Endodermal cell (in vitro differentiated cells): ENCODE measurements around the gene CEP135. TPM values are rescaled to one million over a fixed set of nuclear protein-coding genes. Genes with fewer than 3 reads are reported as not detected.
"Not testable (repeated sequence)": the region's sequence is repeated elsewhere in the genome, so short reads cannot be mapped to it uniquely, and the experiment has no call there.

Source experiments
- DNase-seq: peaks from one replicate; pipeline ENCODE4 v3.0.0-alpha.2; 2017
- H3K27ac ChIP-seq: 2 replicates; pipeline ENCODE4 v1.5.1; 2013; ENCODE audit warnings: mild to moderate bottlenecking, low read depth, low read length, moderate library complexity
- H3K27me3 ChIP-seq: 2 replicates; pipeline ENCODE4 v1.6.1; 2013; ENCODE audit warnings: mild to moderate bottlenecking, low read length, moderate library complexity; ENCODE audit not compliant: insufficient read depth, control insufficient read depth, poor library complexity, severe bottlenecking
- H3K36me3 ChIP-seq: 2 replicates; pipeline ENCODE4 v1.7.0; 2013; ENCODE audit warnings: mild to moderate bottlenecking, low read length, moderate library complexity; ENCODE audit not compliant: control insufficient read depth, insufficient read depth
- H3K4me1 ChIP-seq: one replicate; pipeline ENCODE4 v1.7.0; 2013; ENCODE audit warnings: low read length; ENCODE audit not compliant: control insufficient read depth, insufficient read depth
- H3K4me3 ChIP-seq: 2 replicates; pipeline ENCODE4 v1.5.1; 2013; ENCODE audit warnings: mild to moderate bottlenecking, low read length, moderate library complexity
- H3K9ac ChIP-seq: 2 replicates; pipeline ENCODE4 v1.6.1; 2013; ENCODE audit warnings: mild to moderate bottlenecking, low read length, moderate library complexity; ENCODE audit not compliant: poor library complexity, severe bottlenecking; ENCODE audit errors: extremely low read depth
- H3K9me3 ChIP-seq: 2 replicates; pipeline ENCODE4 v1.6.1; 2013; ENCODE audit warnings: mild to moderate bottlenecking, low read length, moderate library complexity; ENCODE audit not compliant: control insufficient read depth
- H3K27ac Mint-ChIP-seq: 2 replicates; pipeline ENCODE4 v1.8.0; 2020; ENCODE audit warnings: mixed read lengths
- H3K27me3 Mint-ChIP-seq: 2 replicates; pipeline ENCODE4 v1.8.0; 2021; ENCODE audit warnings: mild to moderate bottlenecking, mixed read lengths; ENCODE audit not compliant: insufficient read depth
- H3K36me3 Mint-ChIP-seq: 2 replicates; pipeline ENCODE4 v1.8.0; 2020; ENCODE audit warnings: low read depth, mixed read lengths
- H3K4me1 Mint-ChIP-seq: 2 replicates; pipeline ENCODE4 v1.8.0; 2020; ENCODE audit warnings: mixed read lengths
- H3K4me3 Mint-ChIP-seq: 2 replicates; pipeline ENCODE4 v1.8.0; 2020; ENCODE audit warnings: mild to moderate bottlenecking, moderate library complexity, mixed read lengths
- H3K9me3 Mint-ChIP-seq: 2 replicates; pipeline ENCODE4 v1.8.0; 2020; ENCODE audit warnings: mild to moderate bottlenecking, mixed read lengths
- WGBS, 2 experiments: methylation state at CpG; one replicate each; pipeline versions ENCODE4 v1.1.5 to v1.1.7; 2013; ENCODE audit warnings: missing lambda C conversion rate in 2 of 2, mixed read lengths in 1 of 2; ENCODE audit not compliant: insufficient coverage in 1 of 2, insufficient read length in 1 of 2; 5-methylcytosine and 5-hydroxymethylcytosine counted together
- total RNA-seq, 2 donors: library from RNA; stranded (reverse); fragmentation: NEBNext Ultra II Directional in 1 of 2; extraction: Animal tissue kit (Norgen Biotek cat#: 25700) in 1 of 2; gene quantifications; 2 replicates in 1 of 2; 3 replicates in 1 of 2; pipeline ENCODE4 v1.2.1, GENCODE V29; 2021
- TF ChIP-seq, protein P1 (sequence below): fragments of 200-600 bp; sonication (generic); conservative IDR thresholded peaks from 2 replicates; pipeline ENCODE4 v1.5.0; 2021; ENCODE audit warnings: antibody characterized with exemption, mild to moderate bottlenecking

The CEP135 gene
- total RNA-seq, 2 donors from 2014 or later, result 28.0 to 37.4 TPM

DNA sequence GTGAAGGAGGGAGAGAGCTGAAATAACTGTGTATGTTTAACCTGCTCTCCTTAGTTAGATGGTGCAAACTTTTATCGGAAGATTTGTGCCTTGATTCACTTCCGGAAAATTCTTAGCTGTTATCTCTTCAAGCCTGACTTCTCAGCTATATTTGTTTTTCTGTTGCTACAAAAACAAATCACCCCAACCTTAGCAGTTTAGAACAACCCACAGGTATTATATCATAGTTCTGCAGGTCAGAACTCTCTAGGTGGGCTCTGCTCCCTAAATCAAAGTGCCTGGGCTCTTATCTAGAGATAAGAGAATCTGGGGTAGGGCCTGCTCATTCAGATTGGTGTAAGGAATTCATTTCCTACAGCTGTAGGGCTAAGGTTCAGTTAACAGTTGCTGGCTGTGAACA is 15.1 kb upstream of the CEP135 start:
- H3K27me3 Mint-ChIP-seq, result no peaks in the 10 kb centered on the region

DNA sequence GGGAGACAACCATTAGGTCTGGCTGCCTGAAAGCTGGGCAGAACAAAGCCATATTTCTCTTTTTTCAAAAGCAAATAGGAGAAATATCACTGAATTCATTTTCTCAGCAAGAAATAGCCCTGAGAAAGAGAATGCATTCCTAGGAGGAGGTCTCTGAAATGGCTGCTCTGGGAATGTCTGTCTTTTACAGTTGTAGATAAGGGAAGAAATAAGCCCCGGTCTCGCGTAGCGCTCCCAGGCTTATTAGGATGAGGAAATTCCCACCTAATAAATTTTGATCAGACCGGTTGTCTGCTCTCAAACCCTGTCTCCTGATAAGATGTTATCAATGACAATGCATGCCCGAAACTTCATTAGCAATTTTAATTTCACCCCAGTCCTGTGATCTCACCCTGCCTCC is 12.8 kb upstream of the CEP135 start:
- H3K9me3 Mint-ChIP-seq, result peaks cover 50% of the 10 kb centered on the region
- H3K9ac ChIP-seq, H3K36me3 ChIP-seq, H3K36me3 Mint-ChIP-seq, H3K27ac ChIP-seq, DNase-seq, H3K4me1 ChIP-seq, H3K27me3 ChIP-seq, H3K4me3 ChIP-seq, H3K4me3 Mint-ChIP-seq, H3K27me3 Mint-ChIP-seq, H3K27ac Mint-ChIP-seq: not testable (repeated sequence)
- H3K4me1 Mint-ChIP-seq, result peaks cover 47% of the 10 kb centered on the region
- peaks cover 44% of the 10 kb centered on the region for H3K9me3 ChIP-seq
- 98% methylated on average over 5 of the region's 6 CpGs; no CpG with 5 or more reads in 1 of the 2 experiments for WGBS, 2 experiments

More for the DNA sequence above, 15.1 kb upstream of the CEP135 start:
- H3K9me3 Mint-ChIP-seq, result peaks cover 54% of the 10 kb centered on the region
- H3K4me3 Mint-ChIP-seq, result no peak overlapping the region
- H3K36me3 Mint-ChIP-seq, result peaks cover 5% of the 10 kb centered on the region
- Histone ChIP-seq H3K36me3 (no peaks in the 10 kb centered on the region), H3K9me3 (peaks cover 44% of the 10 kb centered on the region), H3K9ac (no peak overlapping the region), H3K4me3 (no peak overlapping the region), H3K27me3 (no peaks in the 10 kb centered on the region), H3K27ac (no peak overlapping the region), H3K4me1 (peaks cover 4% of the 10 kb centered on the region)
- peaks cover 33% of the 10 kb centered on the region for H3K4me1 Mint-ChIP-seq
- 86 to 90% methylated on average over 2 of the region's 2 CpGs for WGBS, 2 experiments
- no peak overlapping the region for H3K27ac Mint-ChIP-seq
- DNase-seq, result no peak
- TF ChIP-seq, protein P1, sequence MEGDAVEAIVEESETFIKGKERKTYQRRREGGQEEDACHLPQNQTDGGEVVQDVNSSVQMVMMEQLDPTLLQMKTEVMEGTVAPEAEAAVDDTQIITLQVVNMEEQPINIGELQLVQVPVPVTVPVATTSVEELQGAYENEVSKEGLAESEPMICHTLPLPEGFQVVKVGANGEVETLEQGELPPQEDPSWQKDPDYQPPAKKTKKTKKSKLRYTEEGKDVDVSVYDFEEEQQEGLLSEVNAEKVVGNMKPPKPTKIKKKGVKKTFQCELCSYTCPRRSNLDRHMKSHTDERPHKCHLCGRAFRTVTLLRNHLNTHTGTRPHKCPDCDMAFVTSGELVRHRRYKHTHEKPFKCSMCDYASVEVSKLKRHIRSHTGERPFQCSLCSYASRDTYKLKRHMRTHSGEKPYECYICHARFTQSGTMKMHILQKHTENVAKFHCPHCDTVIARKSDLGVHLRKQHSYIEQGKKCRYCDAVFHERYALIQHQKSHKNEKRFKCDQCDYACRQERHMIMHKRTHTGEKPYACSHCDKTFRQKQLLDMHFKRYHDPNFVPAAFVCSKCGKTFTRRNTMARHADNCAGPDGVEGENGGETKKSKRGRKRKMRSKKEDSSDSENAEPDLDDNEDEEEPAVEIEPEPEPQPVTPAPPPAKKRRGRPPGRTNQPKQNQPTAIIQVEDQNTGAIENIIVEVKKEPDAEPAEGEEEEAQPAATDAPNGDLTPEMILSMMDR, result no peak

DNA sequence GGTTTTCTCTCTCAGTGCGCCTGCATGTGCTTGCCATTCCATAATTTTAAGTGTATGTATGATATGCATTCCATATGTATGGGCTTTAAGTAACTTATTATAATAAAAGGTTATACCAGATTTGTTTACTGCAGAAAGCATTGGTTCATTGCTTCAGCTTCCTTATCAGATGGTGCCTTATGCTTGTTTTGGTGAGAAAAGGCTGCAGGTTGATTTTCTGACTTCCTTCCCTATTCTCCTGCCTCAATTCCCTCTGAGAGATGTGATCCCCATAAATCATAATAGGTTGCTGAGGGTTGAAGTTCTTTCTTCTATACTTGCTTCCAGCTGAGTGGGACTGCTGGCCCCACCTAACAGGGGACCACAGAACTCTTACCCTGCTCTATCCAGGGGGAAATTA is 10.3 kb upstream of the CEP135 start:
- peaks cover 5% of the 10 kb centered on the region for H3K36me3 Mint-ChIP-seq
- Histone ChIP-seq H3K4me3 (no peak overlapping the region), H3K4me1 (peaks cover 5% of the 10 kb centered on the region), H3K27me3 (no peaks in the 10 kb centered on the region), H3K36me3 (no peaks in the 10 kb centered on the region), H3K27ac (no peak overlapping the region), H3K9me3 (peaks cover 44% of the 10 kb centered on the region), H3K9ac (no peak overlapping the region)
- no peak overlapping the region for H3K27ac Mint-ChIP-seq
- H3K4me3 Mint-ChIP-seq, result no peak overlapping the region
- no CpG with 5 or more reads among the region's 1 CpG for whole genome bisulfite sequencing, 2 experiments
- no peak for DNase-seq
- TF ChIP-seq, protein P1, result no peak
- H3K4me1 Mint-ChIP-seq, result peaks cover 35% of the 10 kb centered on the region
- H3K9me3 Mint-ChIP-seq, result peaks cover 50% of the 10 kb centered on the region
- H3K27me3 Mint-ChIP-seq, result no peaks in the 10 kb centered on the region

DNA sequence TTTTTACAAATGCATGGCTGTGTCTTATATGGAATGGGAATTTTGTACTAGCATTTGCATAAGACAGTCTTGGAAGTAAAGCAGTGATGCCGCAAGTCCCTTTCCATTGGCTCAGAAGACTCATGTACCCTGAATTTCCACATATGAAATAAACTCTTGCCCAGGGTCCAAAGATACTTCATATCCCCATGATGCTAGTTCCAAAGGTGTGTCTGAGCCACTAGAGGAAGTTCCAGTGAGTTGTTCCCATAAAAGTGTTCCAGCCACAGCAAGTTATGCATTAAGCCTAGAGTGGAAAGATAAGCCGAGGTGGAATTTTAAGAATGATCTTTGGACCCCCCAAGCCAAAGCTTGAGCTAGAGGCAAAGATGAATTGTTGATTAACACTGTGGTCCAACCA is 9.3 kb upstream of the CEP135 start:
- 93 to 100% methylated on average over 2 of the region's 2 CpGs for WGBS, 2 experiments
- no peaks in the 10 kb centered on the region for H3K36me3 ChIP-seq
- H3K9me3 ChIP-seq, result peaks cover 40% of the 10 kb centered on the region
- Mint-ChIP-seq H3K27me3 (no peaks in the 10 kb centered on the region), H3K4me3 (no peak overlapping the region), H3K27ac (no peak overlapping the region), H3K4me1 (peaks cover 30% of the 10 kb centered on the region), H3K36me3 (peaks cover 5% of the 10 kb centered on the region), H3K9me3 (peaks cover 43% of the 10 kb centered on the region)
- DNase-seq, result no peak
- no peak overlapping the region for H3K27ac ChIP-seq
- TF ChIP-seq, protein P1, result no peak
- peaks cover 5% of the 10 kb centered on the region for H3K4me1 ChIP-seq
- no peak overlapping the region for H3K9ac ChIP-seq
- H3K27me3 ChIP-seq, result no peaks in the 10 kb centered on the region
- H3K4me3 ChIP-seq, result peak overlapping the region; percentile 16
